OCI-LY7 (cell line): Measurements from ENCODE around the gene RNF217. TPM values are rescaled to one million over a fixed set of nuclear protein-coding genes. Genes with fewer than 3 reads are reported as not detected.

ENCODE experiments used
- BruUV-seq: library from RNA; stranded (reverse); fragments of 400-500 nt; replicated peaks from 2 replicates; lab custom pipeline; 2021; lab: Mats Ljungman, UMichigan
- CTCF ChIA-PET: fragments of 300-600 bp; sonication (Branson Sonifier 250); formaldehyde crosslinking; loops from one replicate; lab custom pipeline; 2022; ENCODE audit warnings: antibody characterized with exemption; ENCODE audit not compliant: unreplicated experiment; lab: Charles Lee
- POLR2A ChIA-PET: fragments of 300-600 bp; sonication (Branson Sonifier 250); formaldehyde crosslinking; loops from one replicate; lab custom pipeline; 2022; ENCODE audit warnings: antibody characterized with exemption; lab: Charles Lee
- DNase-seq: peaks from one replicate; pipeline ENCODE4 v3.0.0-alpha.2; 2015; ENCODE audit warnings: low spot score
- H2AFZ ChIP-seq: fragments of 200-600 bp; sonication (generic), shearing (Covaris generic); 2 replicates; pipeline ENCODE4 v1.6.1; 2014; ENCODE audit warnings: mild to moderate bottlenecking, antibody characterized with exemption, low read length, moderate library complexity
- H3K27ac ChIP-seq: fragments of 200-600 bp; sonication (generic); 2 replicates; pipeline ENCODE4 v1.5.1; 2014; ENCODE audit warnings: mixed run types, low read depth, mild to moderate bottlenecking, moderate library complexity, low read length, inconsistent platforms; ENCODE audit not compliant: poor library complexity, severe bottlenecking
- H3K36me3 ChIP-seq: fragments of 200-600 bp; sonication (generic); 2 replicates; pipeline ENCODE4 v1.6.1; 2014; ENCODE audit warnings: mild to moderate bottlenecking, antibody characterized with exemption, low read length, moderate library complexity, mixed read lengths; ENCODE audit not compliant: insufficient read depth
- H3K4me1 ChIP-seq: fragments of 200-600 bp; sonication (generic); 2 replicates; pipeline ENCODE4 v1.5.1; 2014; ENCODE audit warnings: mild to moderate bottlenecking, low read length; ENCODE audit not compliant: insufficient read depth, poor library complexity, severe bottlenecking
- H3K4me2 ChIP-seq: fragments of 200-600 bp; sonication (generic); 2 replicates; pipeline ENCODE4 v1.6.1; 2014; ENCODE audit warnings: mild to moderate bottlenecking, low read length
- H3K4me3 ChIP-seq: fragments of 200-600 bp; sonication (generic); 2 replicates; pipeline ENCODE4 v1.5.1; 2014; ENCODE audit warnings: mild to moderate bottlenecking, low read depth, low read length; ENCODE audit not compliant: poor library complexity, severe bottlenecking
- H3K79me2 ChIP-seq: fragments of 200-600 bp; sonication (generic); 2 replicates; pipeline ENCODE4 v1.6.1; 2016; ENCODE audit warnings: low read depth, mild to moderate bottlenecking, low read length, moderate library complexity, mixed read lengths; ENCODE audit not compliant: insufficient read depth
- H3K9me2 ChIP-seq: fragments of 200-600 bp; sonication (generic); 2 replicates; pipeline ENCODE4 v1.6.1; 2016; ENCODE audit warnings: mild to moderate bottlenecking, low read length, mixed read lengths; ENCODE audit not compliant: insufficient read depth
- H3K9me3 ChIP-seq: fragments of 200-600 bp; sonication (generic); 2 replicates; pipeline ENCODE4 v1.6.1; 2014; ENCODE audit warnings: mild to moderate bottlenecking, mixed run types, low read length, mixed read lengths
- H4K20me1 ChIP-seq: fragments of 200-600 bp; sonication (generic); 2 replicates; pipeline ENCODE4 v1.6.1; 2014; ENCODE audit warnings: mild to moderate bottlenecking, antibody characterized with exemption, low read length, moderate library complexity, mixed read lengths; ENCODE audit not compliant: insufficient read depth
- EZH2phosphoT487 ChIP-seq: fragments of 200-600 bp; sonication (generic); IDR thresholded peaks from 2 replicates; pipeline ENCODE4 v1.6.1; 2018; ENCODE audit warnings: low read depth, borderline replicate concordance, mild to moderate bottlenecking, mixed run types, antibody characterized with exemption, low read length, moderate library complexity, mixed read lengths
- intact Hi-C: fragments of 100-400 bp; cut with micrococcal nuclease; formaldehyde crosslinking; loops from one replicate; pipeline ENCODE4 v1.10.0; 2022; ENCODE audit not compliant: unreplicated experiment
- total RNA-seq, 2 experiments: library from RNA; depleted of rRNA in 1 of 2; stranded (reverse); fragments of >200 nt in 1 of 2; shearing (Covaris generic) in 1 of 2; gene quantifications; 2 replicates each; pipeline ENCODE4 v1.2.3, GENCODE V29; 2014 to 2022
- TF ChIP-seq, protein P1 (sequence below): fragments of 200-600 bp; sonication (generic); conservative IDR thresholded peaks from 2 replicates; pipeline ENCODE4 v1.5.1; 2014; ENCODE audit warnings: mild to moderate bottlenecking, antibody characterized with exemption, low read length, moderate library complexity, mixed read lengths

The RNF217 gene
- total RNA-seq, 2 experiments from 2014 or later: not detected

DNA sequence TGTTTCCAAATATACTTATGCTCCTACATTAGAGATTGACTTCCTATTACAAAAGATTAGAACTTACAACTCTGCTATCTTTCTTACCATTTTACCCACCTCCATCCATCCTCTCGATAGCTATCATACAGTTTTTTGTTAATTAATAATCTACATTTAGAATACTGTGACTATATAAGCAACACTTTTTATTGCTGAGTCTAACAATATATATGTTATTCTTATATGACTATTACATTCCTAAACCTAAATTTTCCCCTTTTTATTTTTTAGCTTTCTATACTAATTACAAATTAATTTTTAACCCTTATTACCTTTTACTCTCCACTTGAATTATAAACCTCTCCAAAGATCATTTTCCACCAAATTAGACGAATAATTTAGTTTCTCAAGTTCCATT lies 57.0 kb downstream of the RNF217 start:
- DNase-seq: no peak
- Histone ChIP-seq H3K27ac (no peak overlapping the region), H3K4me1 (no peaks in the 10 kb centered on the region), H3K9me2 (no peaks in the 10 kb centered on the region), H3K4me2 (no peak overlapping the region), H2AFZ (no peak overlapping the region), H3K79me2 (no peaks in the 10 kb centered on the region), H3K9me3 (no peaks in the 10 kb centered on the region), H3K4me3 (no peak overlapping the region), H4K20me1 (no peaks in the 10 kb centered on the region; the same call in 1 of the 2 replicates), H3K36me3 (no peaks in the 10 kb centered on the region)
- CTCF ChIA-PET: no interaction called here
- no TSS peak for BruUV-seq
- POLR2A ChIA-PET: interaction anchor here (0.9 kb wide), 1 partner anchor 23 kb away, joined by 4 read pairs; no protein-coding TSS in a partner anchor
- TF ChIP-seq, protein P1, sequence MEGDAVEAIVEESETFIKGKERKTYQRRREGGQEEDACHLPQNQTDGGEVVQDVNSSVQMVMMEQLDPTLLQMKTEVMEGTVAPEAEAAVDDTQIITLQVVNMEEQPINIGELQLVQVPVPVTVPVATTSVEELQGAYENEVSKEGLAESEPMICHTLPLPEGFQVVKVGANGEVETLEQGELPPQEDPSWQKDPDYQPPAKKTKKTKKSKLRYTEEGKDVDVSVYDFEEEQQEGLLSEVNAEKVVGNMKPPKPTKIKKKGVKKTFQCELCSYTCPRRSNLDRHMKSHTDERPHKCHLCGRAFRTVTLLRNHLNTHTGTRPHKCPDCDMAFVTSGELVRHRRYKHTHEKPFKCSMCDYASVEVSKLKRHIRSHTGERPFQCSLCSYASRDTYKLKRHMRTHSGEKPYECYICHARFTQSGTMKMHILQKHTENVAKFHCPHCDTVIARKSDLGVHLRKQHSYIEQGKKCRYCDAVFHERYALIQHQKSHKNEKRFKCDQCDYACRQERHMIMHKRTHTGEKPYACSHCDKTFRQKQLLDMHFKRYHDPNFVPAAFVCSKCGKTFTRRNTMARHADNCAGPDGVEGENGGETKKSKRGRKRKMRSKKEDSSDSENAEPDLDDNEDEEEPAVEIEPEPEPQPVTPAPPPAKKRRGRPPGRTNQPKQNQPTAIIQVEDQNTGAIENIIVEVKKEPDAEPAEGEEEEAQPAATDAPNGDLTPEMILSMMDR: no peak
- TF ChIP-seq EZH2phosphoT487: no peak
- intact Hi-C loops: no loop called here

DNA sequence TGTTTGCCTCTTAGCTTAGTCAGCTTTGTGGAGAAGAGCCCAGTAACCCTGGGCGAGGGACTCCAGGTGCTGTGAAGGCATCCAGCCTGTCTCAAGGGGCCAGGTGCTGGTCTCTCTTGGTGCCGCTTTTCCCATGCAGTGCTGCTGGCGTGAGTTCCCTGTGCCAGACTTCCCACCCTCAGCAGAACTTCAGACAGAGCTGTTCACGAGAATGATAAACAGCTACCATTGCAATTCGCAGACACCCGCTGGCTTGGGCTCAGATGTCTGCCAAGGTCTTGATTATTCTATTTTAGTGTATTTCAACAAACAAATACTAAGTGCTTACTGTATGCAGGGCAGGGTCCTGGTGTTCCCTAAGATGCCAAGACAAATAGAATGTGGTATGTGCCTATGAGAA lies 57.7 kb downstream of the RNF217 start:
- H3K27ac ChIP-seq: no peak overlapping the region
- no peaks in the 10 kb centered on the region for H3K4me1 ChIP-seq
- H4K20me1 ChIP-seq: no peaks in the 10 kb centered on the region; the same call in 1 of the 2 replicates
- H2AFZ ChIP-seq: no peak overlapping the region
- no peaks in the 10 kb centered on the region for H3K79me2 ChIP-seq
- DNase-seq: no peak
- TF ChIP-seq, protein P1: no peak
- no peak for TF ChIP-seq EZH2phosphoT487
- H3K36me3 ChIP-seq: no peaks in the 10 kb centered on the region
- no peaks in the 10 kb centered on the region for H3K9me3 ChIP-seq
- no peak overlapping the region for H3K4me3 ChIP-seq
- no TSS peak for BruUV-seq
- POLR2A ChIA-PET: interaction anchor here (0.9 kb wide), 1 partner anchor 24 kb away, joined by 4 read pairs; no protein-coding TSS in a partner anchor
- CTCF ChIA-PET: no interaction called here
- intact Hi-C loops: no loop called here
- H3K4me2 ChIP-seq: no peak overlapping the region
- no peaks in the 10 kb centered on the region for H3K9me2 ChIP-seq

DNA sequence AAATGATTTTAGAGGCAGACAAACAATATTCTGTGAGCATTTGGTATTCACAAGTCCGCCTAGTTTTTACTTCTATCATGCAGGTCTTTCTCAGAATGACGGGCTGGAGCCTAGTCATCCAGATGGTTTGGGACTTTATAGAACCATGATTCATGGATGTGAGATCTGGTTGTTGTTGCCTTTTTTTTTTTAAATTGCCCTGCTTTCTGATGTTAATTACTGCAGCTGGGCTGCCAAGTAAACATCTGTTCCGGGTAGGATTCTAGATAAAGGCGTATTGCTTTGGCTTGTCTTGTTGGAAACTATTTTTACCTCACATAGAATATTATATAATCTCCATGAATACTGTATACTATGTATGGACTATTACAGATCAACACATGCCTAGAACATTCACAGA lies 58.1 kb downstream of the RNF217 start:
- no TSS peak for BruUV-seq
- intact Hi-C loops: no loop called here

More for the DNA sequence above, 58.1 kb downstream of the RNF217 start:
- ChIA-PET POLR2A (interaction anchor here (0.6 to 0.9 kb wide), 2 partner anchors 12 to 24 kb away, joined by 3 to 4 read pairs; no protein-coding TSS in a partner anchor), CTCF (no interaction called here)
- H3K27ac ChIP-seq: no peak overlapping the region
- H2AFZ ChIP-seq: no peak overlapping the region
- TF ChIP-seq, protein P1: no peak
- TF ChIP-seq EZH2phosphoT487: no peak
- H3K4me1 ChIP-seq: no peaks in the 10 kb centered on the region
- H3K9me3 ChIP-seq: no peaks in the 10 kb centered on the region
- H3K9me2 ChIP-seq: no peaks in the 10 kb centered on the region
- H3K79me2 ChIP-seq: no peaks in the 10 kb centered on the region
- DNase-seq: no peak
- H4K20me1 ChIP-seq: no peaks in the 10 kb centered on the region; the same call in 1 of the 2 replicates
- H3K36me3 ChIP-seq: no peaks in the 10 kb centered on the region
- H3K4me2 ChIP-seq: no peak overlapping the region
- no peak overlapping the region for H3K4me3 ChIP-seq
